Ascending aorta (tissue), 2 donors: ENCODE results near the gene ARL15. TPM values are rescaled to one million over a fixed set of nuclear protein-coding genes. Genes with fewer than 3 reads are reported as not detected.

Experiments
- DNase-seq, 2 donors: peaks; one replicate each; pipeline ENCODE4 v3.0.0-alpha.2; 2019; ENCODE audit warnings: low spot score in 2 of 2
- H3K27ac ChIP-seq, 2 donors: fragments of 200-600 bp; sonication (generic); one replicate each; pipeline ENCODE4 v1.5.1; 2016 to 2017; ENCODE audit warnings: mild to moderate bottlenecking in 1 of 2
- H3K27me3 ChIP-seq: fragments of 200-600 bp; sonication (generic); one replicate; pipeline ENCODE4 v1.5.1; 2017
- H3K36me3 ChIP-seq, 2 donors: fragments of 200-600 bp; sonication (generic); one replicate each; pipeline ENCODE4 v1.5.1; 2016
- H3K4me1 ChIP-seq, 2 donors: fragments of 200-600 bp; sonication (generic); one replicate each; pipeline ENCODE4 v1.5.1; 2016 to 2017; ENCODE audit warnings: mild to moderate bottlenecking in 1 of 2
- H3K4me3 ChIP-seq, 2 donors: fragments of 200-600 bp; sonication (generic); one replicate each; pipeline ENCODE4 v1.5.1; 2016 to 2017; ENCODE audit warnings: mild to moderate bottlenecking in 1 of 2
- H3K9me3 ChIP-seq, 2 donors: fragments of 200-600 bp; sonication (generic); one replicate each; pipeline ENCODE4 v1.5.1; 2016
- intact Hi-C: fragments of 100-400 bp; cut with DNase I; formaldehyde crosslinking; loops from one replicate; pipeline ENCODE4 v1.15.1; 2023
- total RNA-seq: library from RNA; depleted of rRNA; stranded (reverse); fragments of >200 nt; gene quantifications from one replicate; pipeline ENCODE4 v1.1.0, GENCODE V29; 2016
- TF ChIP-seq, protein P1 (sequence below), 3 experiments: fragments of 200-600 bp in 2 of 3; fragments of 450-650 bp in 1 of 3; sonication (generic) in 2 of 3; IDR thresholded peaks; one replicate each; pipeline ENCODE4 v1.5.1; 2016 to 2019; ENCODE audit warnings: antibody characterized with exemption in 3 of 3, mild to moderate bottlenecking in 1 of 3, moderate library complexity in 1 of 3

The ARL15 gene
- total RNA-seq, 1 donor from 2014 or later = 12.5 TPM

GRCh38 chr5:54344653-54345052 is 34.3 kb upstream of the ARL15 start:
- intact Hi-C loops = no loop called here

DNA sequence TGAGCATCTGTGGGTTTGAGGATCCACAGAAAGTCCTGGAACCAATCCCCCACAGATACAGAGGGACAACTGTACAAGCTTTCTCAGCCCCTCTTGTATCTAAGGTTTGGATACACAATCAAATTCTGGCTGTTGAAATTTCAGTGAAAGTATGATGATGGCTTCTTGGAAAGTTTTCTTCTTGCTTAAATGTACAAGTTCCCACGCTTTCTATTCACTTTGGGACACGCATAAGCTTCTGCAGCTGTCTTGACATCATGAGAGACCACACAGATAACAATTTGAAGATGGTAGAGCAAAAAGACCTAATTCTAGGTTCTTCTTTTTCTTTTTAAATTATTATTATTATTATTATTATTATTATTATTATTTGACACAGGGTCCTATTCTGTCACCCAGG is 31.6 kb upstream of the ARL15 start:
- H3K27me3 ChIP-seq = no peaks in the 10 kb centered on the region
- no peaks in the 10 kb centered on the region for H3K36me3 ChIP-seq
- H3K27ac ChIP-seq = no peak overlapping the region
- H3K4me1 ChIP-seq = no peaks in the 10 kb centered on the region
- DNase-seq = no peak
- TF ChIP-seq, protein P1, sequence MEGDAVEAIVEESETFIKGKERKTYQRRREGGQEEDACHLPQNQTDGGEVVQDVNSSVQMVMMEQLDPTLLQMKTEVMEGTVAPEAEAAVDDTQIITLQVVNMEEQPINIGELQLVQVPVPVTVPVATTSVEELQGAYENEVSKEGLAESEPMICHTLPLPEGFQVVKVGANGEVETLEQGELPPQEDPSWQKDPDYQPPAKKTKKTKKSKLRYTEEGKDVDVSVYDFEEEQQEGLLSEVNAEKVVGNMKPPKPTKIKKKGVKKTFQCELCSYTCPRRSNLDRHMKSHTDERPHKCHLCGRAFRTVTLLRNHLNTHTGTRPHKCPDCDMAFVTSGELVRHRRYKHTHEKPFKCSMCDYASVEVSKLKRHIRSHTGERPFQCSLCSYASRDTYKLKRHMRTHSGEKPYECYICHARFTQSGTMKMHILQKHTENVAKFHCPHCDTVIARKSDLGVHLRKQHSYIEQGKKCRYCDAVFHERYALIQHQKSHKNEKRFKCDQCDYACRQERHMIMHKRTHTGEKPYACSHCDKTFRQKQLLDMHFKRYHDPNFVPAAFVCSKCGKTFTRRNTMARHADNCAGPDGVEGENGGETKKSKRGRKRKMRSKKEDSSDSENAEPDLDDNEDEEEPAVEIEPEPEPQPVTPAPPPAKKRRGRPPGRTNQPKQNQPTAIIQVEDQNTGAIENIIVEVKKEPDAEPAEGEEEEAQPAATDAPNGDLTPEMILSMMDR (IDR thresholded peaks at IDR 0.05) = no peak
- H3K4me3 ChIP-seq = no peak overlapping the region
- intact Hi-C loops = no loop called here
- H3K9me3 ChIP-seq = peaks cover 0 to 7% of the 10 kb centered on the region in 2 donors

More at GRCh38 chr5:54344653-54345052, 34.3 kb upstream of the ARL15 start:
- no peaks in the 10 kb centered on the region for H3K36me3 ChIP-seq
- TF ChIP-seq, protein P1 (IDR thresholded peaks at IDR 0.05) = no peak
- DNase-seq = no peak
- H3K27ac ChIP-seq = no peak overlapping the region
- H3K4me3 ChIP-seq = no peak overlapping the region
- H3K4me1 ChIP-seq = no peaks in the 10 kb centered on the region
- no peaks in the 10 kb centered on the region for H3K27me3 ChIP-seq
- H3K9me3 ChIP-seq = no peaks in the 10 kb centered on the region

DNA sequence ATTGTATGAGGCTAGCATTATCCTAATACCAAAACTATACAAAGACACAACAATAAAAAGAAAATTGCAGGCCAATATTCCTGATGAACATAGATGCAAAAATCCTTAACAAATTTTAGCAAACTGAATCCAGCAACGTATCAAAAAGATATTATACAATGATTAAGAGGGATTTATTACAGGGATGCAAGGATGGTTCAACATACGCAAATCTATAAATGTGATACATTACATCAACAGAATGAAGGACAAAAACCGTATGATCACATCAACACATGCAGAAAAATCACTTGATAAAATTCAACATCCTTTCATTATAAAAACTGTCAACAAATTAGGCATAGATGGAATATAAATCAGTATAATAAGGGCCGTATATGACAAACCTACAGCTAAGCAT is 27.1 kb upstream of the ARL15 start:
- no peak overlapping the region for H3K4me3 ChIP-seq
- intact Hi-C loops = no loop called here
- no peak overlapping the region for H3K27ac ChIP-seq
- no peaks in the 10 kb centered on the region for H3K27me3 ChIP-seq
- TF ChIP-seq, protein P1 (IDR thresholded peaks at IDR 0.05) = no peak
- H3K36me3 ChIP-seq = no peaks in the 10 kb centered on the region
- no peaks in the 10 kb centered on the region for H3K4me1 ChIP-seq
- DNase-seq = no peak
- peaks cover 0 to 25% of the 10 kb centered on the region in 2 donors for H3K9me3 ChIP-seq

DNA sequence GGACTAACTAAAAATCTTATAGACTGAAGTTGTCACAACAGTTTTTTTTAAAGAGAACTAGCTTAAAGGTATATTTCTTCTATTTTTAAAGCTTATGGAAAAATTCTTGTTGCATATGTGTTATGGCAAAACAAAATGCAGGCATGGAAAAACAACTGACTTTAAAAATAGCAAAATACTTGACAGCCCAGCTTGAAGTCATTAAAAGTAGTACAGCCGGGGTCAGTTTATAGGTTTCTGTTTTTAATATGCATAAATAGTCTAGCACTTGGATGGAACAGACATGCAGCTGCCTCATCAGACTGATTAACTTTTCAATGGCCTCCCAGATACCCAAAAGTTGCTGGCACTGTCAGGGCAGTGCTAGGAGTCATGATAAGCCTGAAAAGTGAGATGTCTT is 22.3 kb upstream of the ARL15 start:
- TF ChIP-seq, protein P1 (IDR thresholded peaks at IDR 0.05) = no peak
- no peak overlapping the region for H3K4me3 ChIP-seq

GRCh38 chr5:54329731-54330709 is 19.6 kb upstream of the ARL15 start:
- intact Hi-C loops = no loop called here
- H3K27me3 ChIP-seq = no peaks in the 10 kb centered on the region
- H3K36me3 ChIP-seq = no peaks in the 10 kb centered on the region
- no peak for DNase-seq
- H3K4me1 ChIP-seq = no peaks in the 10 kb centered on the region
- H3K9me3 ChIP-seq = peaks cover 0 to 5% of the 10 kb centered on the region in 2 donors
- no peak overlapping the region for H3K4me3 ChIP-seq
- TF ChIP-seq, protein P1 (IDR thresholded peaks at IDR 0.05) = no peak
- H3K27ac ChIP-seq = no peak overlapping the region

More for the DNA sequence above, 22.3 kb upstream of the ARL15 start:
- Histone ChIP-seq H3K4me1 (no peaks in the 10 kb centered on the region), H3K27ac (no peak overlapping the region), H3K27me3 (no peaks in the 10 kb centered on the region), H3K9me3 (peaks cover 0 to 18% of the 10 kb centered on the region in 2 donors), H3K36me3 (no peaks in the 10 kb centered on the region)
- intact Hi-C loops = no loop called here
- no peak for DNase-seq
